NCI-H510A (cell line): ENCODE results near the gene PDGFC.

Experiments used
- DNase-seq: peaks from one replicate; lab custom pipeline; 2025; lab: John Stamatoyannopoulos, UW

The PDGFC gene

GRCh38 chr4:156749426-156750403, 221.9 kb downstream of the PDGFC start:
- no peak for DNase-seq

- DNase-seq = no peak
These were observed 225.5 kb downstream of the PDGFC start for GRCh38 chr4:156746111-156746510.

GRCh38 chr4:156738766-156739165, 232.8 kb downstream of the PDGFC start:
- DNase-seq = no peak

- DNase-seq = no peak
These were observed 236.4 kb downstream of the PDGFC start for GRCh38 chr4:156734965-156735895.

- DNase-seq = no peak
These were observed 238.0 kb downstream of the PDGFC start for GRCh38 chr4:156733582-156733981.

GRCh38 chr4:156732634-156733033, 239.0 kb downstream of the PDGFC start:
- DNase-seq = no peak

GRCh38 chr4:156729416-156729815, 242.2 kb downstream of the PDGFC start:
- DNase-seq = no peak

GRCh38 chr4:156725257-156725656, 246.3 kb downstream of the PDGFC start:
- no peak for DNase-seq

- DNase-seq = no peak
These were observed 247.5 kb downstream of the PDGFC start for GRCh38 chr4:156723951-156724668.

- no peak for DNase-seq
These were observed 253.4 kb downstream of the PDGFC start for GRCh38 chr4:156718226-156718625.

GRCh38 chr4:156711193-156711590, 260.4 kb downstream of the PDGFC start:
- DNase-seq = no peak
